ENCODE data around the gene IRF7.
"Not testable (repeated sequence)": the region's sequence is repeated elsewhere in the genome, so short reads cannot be mapped to it uniquely, and the experiment has no call there.

IRF7 gene

DNA sequence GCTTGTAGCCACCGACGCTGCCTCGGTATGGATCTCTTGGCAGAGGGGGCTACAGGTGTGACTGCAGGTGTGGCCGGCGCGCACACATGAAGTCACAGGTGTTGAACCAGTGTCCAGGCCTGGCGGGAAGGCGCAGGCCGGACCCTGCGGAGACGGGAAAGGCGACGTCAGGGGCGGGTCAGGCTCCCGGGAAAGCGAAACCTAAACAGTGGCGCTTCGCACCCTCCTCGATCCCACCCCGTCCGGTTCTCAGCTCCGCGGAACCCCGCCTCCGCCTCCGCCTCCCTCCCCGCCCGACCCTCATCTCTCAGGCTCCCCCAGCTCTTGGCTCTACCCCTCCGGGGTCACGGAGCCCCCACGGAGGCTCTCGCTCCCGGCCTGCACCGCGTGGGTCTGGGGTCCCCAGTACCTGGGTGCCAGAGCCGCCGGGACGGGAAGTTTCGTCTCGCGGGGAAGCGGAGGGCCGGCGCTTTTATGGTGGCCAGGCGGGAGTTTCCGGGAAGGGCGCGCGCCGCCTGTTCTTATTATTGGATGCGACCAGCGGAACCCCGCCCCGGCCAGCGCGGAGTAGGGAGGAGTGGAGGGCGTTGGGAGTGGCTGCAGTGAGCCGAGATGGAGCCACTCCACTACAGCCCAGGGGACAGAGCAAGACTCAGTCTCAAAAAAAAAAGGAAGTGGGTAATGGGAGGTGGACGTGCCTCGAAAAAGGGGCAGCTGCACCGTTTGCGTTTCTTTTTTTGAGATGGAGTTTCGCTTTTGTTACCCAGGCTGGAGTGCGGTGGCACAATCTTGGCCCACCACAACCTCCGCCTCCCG, at the start of gene IRF7:
Gene IRF7, minus strand, starts transcription at position 447 of the 816 bp plus-strand sequence. CDS start 586 bp downstream, outside the sequence.
- peak; percentile 99 for DNase-seq

DNA sequence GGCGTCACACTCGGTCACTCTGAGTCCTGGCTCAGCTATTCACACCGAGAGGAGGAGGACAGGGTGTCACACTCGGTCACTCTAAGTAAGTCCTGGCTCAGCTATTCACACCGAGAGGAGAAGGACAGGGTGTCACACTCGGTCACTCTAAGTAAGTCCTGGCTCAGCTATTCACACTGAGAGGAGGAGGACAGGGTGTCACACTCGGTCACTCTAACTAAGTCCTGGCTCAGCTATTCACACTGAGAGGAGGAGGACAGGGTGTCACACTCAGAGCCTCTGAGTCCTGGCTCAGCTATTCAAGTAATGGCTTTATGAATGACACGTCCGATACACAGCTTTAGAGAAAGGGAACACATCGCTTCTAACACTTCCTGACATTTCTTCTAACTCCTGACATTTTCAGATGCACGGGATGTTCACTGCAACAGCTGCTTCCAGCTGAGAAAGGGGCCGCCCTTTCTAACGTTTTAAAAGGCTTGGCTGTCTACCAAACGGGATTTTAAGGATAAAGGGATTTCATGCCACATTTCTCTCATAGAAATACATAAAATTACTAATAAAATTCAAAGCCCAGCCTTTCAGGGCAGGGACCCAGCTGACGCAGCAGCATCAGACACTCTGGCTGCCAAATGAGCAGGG, 49.4 kb upstream of the IRF7 start:
- no peak for DNase-seq

DNA sequence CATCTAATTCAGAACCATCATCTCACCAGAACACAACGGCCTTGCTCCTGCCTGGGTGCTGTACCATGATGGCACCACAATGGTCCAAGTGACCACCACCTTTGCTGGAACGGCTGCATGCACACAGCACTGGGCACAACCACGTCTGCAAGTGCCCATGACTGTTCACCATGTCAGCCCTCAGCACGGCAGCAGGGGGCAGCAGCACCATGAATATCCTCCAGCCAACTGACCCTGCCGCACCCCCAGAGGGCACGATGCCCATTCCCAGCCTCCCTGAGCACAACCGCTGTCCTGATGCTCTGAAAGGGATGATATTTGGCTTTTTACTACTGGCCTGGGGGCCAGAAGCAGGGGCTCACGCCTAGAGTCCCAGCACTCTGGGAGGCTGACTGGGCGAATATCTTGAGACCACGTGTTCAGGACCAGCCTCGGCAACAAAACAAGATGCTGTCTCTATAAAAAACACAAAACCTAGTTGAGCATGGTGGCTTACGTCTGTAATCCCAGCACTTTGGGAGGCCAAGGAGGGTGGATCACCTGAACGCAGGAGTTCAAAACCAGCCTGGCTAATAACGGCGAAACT, 47.0 kb upstream of the IRF7 start:
- DNase-seq = peak; percentile 73

DNA sequence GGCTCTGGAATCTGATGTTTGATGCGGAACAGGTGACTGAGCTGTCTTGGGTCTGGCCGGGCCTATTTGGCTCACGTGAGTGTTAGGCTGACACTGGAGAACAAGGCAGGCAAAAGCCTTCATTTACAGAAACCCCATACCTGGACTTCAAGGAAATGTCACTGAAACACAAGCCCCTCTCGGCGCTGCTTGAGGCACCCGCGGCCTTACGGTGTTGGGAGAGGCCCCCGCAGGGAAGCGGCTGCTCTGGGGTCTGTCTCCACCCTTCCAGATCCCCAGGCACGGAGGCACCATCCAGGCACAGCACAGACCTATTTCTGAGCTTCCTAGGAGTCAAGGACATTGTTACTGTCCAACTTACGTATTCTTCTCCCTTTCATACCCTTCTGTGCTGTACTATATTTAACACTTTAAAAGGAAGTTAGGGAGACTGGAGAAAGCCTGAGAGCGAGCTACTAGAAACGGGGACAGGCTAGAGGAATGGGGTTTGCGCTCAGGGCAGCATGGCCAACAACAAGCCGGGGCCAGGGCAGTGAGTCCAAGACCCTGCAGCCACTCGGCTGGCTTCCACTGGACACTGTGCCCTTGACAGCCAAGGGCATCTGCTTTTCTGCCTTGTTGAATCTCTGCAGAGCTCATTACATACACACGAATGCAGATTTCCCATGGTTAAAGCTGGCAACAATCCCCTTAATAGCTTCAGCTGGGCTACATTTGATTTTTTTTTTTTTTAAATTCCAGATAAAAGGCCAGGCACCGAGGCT, 45.1 kb upstream of the IRF7 start:
- DNase-seq = no peak

DNA sequence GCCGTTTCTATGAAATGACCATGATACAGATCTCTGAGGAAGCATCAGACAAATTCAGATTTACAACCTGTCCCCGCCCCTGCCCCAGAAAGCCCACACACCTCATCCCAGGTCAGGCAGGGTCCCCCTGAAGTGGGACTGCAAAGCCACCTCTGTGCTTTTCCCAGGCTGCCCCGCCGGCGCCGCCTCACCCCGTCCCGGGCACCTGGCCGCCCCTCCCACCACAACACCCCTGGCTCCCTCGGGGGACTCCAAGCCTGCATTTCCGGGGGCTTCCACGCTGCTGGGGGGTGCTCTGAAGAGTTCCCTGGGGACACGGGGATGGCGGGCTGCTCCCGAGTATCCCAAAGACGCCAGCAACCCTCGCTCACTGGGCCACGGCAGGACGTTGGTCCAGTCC, 44.5 kb upstream of the IRF7 start:
- DNase-seq = no peak

DNA sequence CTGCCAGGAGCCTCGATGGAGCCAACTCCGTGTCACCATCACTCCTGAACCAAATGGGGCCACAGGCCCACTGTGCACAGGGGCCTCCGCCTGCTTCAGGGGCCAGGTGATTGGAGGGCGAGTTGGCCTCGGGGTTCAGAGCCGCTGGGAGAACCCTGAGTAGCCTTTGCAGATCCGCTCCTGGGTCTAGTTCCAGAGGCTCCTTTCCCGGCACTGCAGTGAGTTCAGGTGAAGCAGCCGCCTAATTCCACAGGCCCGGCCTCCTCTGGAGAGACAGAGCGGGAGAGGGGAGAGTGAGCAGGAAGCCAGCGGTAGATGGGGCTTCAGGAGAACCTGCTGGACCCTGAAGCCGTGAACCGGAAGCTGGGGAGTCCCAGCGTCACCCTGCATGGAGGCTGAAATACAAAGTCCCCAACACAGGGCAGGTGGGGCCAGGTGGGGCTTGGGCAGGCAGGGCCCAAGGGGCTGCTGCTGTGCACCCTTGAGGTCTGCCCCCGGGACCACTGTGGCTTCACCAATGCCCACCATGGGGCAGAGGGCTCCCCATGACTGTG, 43.9 kb upstream of the IRF7 start:
- DNase-seq = no peak

DNA sequence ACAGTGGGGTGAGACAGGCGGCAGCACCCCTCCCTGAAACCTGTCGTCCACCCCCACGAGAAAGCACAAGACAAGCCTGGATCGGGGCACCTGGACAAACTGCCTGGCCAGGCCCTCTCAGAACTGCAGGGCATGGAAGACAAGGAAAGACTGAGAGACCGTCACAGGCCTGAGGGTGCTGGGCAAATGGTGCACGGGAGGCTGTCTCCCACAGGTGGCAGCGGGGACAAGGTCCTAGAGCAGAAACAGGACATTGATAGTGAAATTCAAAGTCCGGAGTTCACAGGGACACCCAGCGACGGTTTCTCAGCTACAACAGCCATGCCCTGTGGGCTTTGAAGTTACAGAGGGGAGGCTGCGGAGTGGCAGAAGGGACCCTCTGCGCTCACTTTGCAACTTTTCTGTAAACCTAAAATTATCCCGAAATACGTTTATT, 42.0 kb upstream of the IRF7 start:
- no peak for DNase-seq

DNA sequence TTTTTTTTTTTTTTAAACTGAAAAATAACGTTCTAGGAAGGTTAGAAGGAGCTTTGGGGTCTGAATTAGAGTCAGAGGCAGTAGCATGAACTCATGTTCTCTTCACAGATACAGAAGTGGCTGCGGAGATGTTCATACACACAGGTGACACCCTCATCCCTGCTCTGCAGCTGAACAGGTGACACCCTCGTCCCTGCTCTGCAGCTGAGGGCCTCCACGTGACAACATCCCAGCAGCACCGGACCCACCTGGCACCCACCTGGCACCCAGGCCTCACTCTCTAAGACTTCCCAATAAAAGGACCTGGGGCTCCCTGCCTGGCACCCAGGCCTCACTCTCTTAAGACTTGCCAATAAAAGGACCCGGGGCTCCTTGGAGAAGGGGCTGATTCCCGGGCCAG, 41.1 kb upstream of the IRF7 start:
- no peak for DNase-seq

DNA sequence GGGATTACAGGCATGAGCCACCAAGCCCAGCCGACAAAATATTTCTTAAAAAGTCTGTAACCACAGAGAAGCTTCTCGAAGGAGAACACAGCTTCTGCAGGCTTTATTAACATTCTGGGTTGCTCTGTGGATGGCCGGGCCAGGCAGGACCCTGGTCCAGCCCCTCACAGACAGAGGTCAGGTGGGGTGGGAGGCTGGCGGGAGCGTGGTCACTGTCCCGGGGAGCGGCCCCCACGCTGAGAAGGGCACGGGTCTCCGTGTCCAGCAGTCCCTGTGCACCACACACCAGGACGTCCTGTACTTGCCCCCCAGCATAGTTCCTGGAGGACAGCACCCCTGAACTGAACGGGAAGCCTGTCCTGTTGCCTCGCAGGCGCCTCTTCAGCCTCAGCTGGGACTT, 40.7 kb upstream of the IRF7 start:
- DNase-seq = no peak

DNA sequence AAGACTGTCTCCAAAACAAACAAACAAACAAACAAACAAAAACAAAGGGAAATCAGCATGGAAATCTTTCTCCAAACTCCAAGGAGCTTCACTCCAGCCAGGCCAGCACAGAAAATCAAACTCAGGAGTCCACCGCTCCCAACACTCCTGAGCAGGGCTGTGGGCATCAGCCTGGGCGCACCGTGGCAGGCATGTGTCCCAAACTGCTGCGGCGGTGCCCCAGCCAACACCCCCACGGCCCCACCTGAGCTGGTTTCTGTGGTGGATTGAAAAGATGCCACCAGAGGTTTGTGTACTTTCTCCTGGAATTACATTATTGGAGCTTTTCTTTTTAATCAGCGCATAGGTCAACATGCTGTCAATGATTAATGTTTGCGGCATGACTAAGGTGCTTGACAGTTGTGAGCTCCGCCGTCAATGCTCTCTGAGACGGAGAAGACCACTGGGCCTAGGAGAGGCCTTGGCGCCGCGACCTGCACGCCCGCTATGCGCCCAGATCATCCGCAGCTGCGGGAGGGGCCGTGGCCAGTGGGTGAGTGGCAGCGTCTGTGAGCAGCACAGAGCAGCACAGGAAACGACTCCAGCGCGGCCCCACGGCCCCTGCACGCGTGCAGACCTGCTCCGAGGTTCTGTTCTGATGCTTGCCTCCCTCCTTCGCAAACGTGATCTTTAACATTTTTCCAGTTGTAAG, 39.4 kb upstream of the IRF7 start:
- no peak for DNase-seq

DNA sequence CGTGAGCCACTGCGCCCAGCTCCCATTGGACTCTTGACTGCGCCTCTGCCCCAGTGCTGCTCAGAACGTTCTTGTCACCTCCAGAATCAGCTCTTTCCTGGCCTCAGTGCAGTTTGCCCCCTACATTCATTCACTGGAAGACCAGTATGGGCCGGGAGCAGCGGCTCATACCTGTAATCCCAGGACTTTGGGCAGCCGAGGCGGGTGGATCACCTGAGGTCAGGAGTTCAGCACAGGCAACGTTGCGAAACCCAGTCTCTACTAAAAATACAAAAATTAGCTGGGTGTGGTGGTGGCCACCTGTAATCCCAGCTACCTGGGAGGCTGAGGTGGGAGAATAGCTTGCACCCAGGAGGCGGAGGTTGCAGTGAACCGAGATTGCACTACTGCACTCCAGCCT, 38.7 kb upstream of the IRF7 start:
- not testable (repeated sequence) for DNase-seq

DNA sequence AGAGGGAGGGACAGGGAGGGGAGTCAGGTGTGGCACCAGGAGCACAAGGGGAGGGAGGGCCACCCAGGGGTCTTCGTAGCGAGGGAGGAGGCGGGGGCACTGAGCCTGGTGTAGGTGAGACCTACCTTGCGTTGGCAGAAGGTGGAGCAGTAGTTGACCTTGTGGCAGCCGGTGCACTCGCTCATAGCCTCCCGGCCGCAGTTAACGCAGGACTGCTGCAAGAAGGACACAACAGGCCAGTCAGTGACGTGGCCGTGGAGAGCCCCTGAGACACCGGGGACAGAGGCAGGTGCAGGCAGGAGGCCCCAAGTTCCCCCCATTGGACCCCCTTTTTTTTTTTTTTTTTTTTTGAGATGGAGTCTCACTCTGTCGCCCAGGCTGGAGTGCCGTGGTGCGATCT, 38.1 kb upstream of the IRF7 start:
- no peak for DNase-seq

DNA sequence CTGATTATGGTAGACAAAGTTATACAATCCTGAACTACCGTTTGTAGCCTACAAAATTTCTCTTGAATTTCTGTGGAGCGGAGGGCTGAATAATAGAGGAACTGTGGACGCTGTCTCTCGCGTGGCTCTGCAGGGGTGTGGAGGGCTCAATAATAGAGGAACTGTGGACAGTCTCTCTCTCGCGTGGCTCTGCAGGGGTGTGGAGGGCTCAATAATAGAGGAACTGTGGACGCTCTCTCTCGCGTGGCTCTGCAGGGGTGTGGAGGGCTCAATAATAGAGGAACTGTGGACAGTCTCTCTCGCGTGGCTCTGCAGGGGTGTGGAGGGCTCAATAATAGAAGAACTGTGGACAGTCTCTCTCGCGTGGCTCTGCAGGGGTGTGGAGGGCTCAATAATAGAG, 37.4 kb upstream of the IRF7 start:
- not testable (repeated sequence) for DNase-seq

DNA sequence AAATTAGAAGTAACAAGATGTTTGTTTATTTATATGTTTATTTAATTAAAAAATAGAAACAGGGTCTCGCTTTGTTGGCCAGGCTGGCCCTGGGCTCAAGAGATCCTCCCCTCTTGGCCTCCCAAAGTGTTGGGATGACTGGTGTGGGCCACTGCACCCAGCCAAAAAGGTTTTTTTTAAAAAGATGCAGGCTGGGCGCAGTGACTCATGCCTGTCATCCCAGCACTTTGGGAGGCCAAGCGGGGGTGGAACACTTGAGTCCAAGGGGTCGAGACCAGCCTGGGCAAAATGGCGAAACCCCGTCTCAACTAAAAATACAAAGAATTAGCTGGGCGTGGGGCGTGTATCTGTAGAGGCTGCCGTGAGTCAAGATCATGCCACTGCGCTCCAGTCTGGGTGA, 34.7 kb upstream of the IRF7 start:
- no peak for DNase-seq

DNA sequence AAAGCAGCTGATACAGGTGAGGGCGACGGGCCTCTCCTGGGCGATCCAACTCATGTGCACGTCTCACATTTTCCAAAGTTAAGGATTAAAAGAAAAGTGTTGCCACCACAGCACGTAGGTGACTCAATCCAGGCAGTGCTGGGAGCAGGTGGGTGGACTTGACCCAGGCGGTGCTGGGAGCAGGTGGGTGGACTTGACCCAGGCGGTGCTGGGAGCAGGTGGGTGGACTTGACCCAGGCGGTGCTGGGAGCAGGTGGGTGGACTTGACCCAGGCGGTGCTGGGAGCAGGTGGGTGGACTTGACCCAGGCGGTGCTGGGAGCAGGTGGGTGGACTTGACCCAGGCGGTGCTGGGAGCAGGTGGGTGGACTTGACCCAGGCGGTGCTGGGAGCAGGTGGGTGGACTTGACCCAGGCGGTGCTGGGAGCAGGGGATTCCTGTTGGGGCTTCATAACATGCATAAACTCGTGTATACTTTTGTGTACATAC, 32.0 kb upstream of the IRF7 start:
- DNase-seq = not testable (repeated sequence)

DNA sequence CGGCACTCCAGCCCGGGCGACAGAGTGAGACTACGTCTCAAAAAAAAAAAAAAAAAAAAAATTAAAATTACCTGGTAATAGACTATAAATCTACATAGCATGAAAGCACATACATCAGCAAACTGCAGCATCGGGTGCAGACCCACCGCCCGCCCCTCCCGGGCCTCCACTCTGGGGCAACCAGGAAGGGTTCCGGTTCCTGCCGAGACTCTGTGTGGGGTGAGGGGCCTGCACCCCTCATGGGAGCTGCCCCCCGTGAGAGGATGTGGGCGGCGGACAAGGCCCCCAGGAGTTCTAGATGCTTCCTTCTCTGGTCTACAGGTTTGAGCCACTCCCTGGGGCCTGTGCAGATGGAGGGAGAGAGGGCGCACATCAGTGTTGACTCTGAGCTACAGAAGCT, 30.5 kb upstream of the IRF7 start:
- no peak for DNase-seq

DNA sequence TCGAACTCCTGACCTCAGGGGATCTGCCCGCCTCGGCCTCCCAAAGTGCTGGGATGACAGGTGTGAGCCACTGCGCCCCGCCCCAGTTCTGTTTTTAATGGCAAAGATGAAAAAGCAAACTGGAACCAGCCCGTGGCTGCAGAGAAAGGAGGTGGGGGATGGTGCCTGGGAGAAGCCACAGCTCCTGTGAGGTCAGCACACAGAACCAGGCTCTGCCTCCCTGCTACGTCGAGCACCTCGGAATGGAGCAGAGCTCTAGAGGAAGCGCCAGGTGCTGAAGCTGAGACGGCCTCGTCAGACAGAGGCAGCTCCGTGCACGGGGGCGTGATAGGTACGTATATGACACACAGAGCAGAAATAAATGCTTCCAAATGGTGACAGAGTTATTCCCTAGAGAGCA, 29.8 kb upstream of the IRF7 start:
- DNase-seq = no peak

DNA sequence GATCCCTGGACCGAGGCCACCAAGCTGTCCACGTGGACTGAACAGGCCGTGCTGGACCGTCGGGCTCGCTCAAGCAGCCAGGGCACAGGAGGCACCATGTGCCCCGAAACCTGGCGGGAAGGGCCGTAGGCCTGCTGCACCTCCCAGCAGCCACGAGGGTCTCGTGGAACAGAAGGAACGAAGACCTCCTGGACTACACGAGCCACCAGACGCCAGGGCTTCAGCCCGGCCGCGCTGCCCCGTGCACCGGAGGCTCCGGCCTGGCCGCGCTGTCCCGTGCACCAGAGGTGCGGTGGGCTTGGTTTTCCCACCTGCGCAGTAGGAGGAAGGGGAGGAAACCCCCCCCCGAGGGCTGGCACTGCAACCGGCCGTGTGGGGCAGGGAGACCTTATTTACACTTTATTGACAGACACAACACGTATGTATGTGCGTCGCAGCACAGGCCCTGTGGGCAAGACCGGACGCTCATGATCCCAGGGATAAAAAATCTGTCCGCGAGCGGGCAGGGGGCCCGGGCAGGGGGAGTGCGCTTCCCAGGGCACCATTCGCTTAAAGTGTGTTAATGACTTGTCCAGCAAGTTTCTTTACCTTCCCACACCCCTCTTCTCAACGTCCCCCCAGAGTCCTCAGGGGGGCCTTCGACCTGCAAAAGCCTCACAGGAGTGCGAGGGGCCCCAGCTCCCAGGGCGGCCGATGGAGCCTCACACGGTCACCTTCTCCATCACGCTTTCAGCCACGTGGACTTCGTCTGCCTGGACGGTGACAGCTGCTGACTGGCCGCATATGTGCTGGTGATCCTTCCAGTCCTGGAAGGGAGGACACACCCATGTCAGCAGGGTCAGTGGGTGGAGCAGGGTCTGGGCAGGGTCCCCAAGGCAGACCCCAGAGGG, 28.3 kb upstream of the IRF7 start:
- no peak for DNase-seq

DNA sequence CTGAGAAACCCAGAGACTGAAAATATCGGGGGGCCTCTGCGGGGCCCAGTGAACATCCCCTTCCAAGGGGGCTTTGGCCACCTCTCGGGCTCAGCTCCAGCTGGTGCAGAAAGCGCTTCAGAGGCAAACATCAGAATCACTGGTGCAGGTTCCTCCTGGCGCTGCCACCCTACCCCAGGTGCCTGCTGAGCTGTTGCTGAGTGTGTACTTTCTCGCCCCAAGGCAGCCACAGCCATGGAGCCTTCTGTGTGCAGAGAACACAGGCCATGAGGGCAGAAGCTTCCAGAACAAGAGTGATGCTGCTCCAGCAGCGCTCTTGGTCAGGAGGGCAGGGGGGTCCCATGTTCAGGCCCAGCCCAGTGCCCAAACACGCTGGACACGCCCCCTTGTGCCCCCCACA, 27.6 kb upstream of the IRF7 start:
- no peak for DNase-seq

DNA sequence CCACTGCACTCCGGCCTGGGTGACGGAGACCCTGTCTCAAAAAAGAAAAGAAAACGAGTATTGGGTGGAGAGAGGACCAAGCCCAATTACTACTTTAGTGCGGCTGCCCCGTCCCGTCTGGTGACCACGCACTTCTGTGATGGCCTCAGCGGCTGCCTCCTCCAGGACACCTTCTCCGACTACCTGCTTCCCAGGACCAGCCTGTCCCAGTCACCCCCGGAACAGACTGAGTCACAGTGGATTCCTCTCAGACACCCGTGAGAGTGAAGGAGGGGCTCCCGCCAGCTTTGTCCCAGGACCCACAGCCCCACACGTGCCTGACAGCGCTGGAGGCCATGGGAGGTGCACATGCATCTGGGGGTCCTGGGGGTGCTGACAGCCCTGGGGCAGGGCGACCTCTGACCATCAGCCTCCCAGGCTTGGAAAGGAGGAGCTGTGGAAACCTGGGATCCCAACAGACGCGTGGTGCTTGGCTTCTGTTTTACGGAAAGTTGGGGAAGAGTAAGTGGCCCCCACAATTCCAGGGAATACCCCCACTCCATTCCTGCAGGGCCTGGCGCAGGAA, 26.1 kb upstream of the IRF7 start:
- no peak for DNase-seq

Measured in suppressor macrophage treated with lipopolysaccharide for 4 hours (primary cell).